K562 (cell line): ENCODE data around the gene B3GNT9. TPM values are rescaled to one million over a fixed set of nuclear protein-coding genes. Genes with fewer than 3 reads are reported as not detected.

Experiments used
- CHD2 ChIP-seq: IDR thresholded peaks from 2 replicates; pipeline ENCODE4 v1.6.1; 2011; ENCODE audit warnings: low read depth, low read length
- DNMT1 ChIP-seq: fragments of 450-650 bp; IDR thresholded peaks from 2 replicates; pipeline ENCODE4 v1.6.1; 2016; ENCODE audit warnings: antibody characterized with exemption, mild to moderate bottlenecking
- ELF1 ChIP-seq: fragments of 200-800 bp; sonication (Bioruptor generic); IDR thresholded peaks from 2 replicates; pipeline ENCODE4 v1.6.1; 2016; ENCODE audit warnings: missing genetic modification characterization, missing compliant biosample characterization
- HNRNPUL1 ChIP-seq: fragments of 200-400 bp; formaldehyde crosslinking; IDR thresholded peaks from 2 replicates; pipeline ENCODE4 v1.6.1; 2017; ENCODE audit warnings: low read length
- NCOA6 ChIP-seq: fragments of 450-650 bp; IDR thresholded peaks from 2 replicates; pipeline ENCODE4 v1.6.1; 2017; ENCODE audit warnings: mild to moderate bottlenecking
- NEUROD1 ChIP-seq: fragments of 150-350 bp; IDR thresholded peaks from 2 replicates; pipeline ENCODE4 v1.6.1; 2014; ENCODE audit warnings: borderline replicate concordance, low read length, low read depth; ENCODE audit not compliant: partially characterized antibody
- OTX1 ChIP-seq: fragments of 450-650 bp; formaldehyde crosslinking; IDR thresholded peaks from 2 replicates; pipeline ENCODE4 v1.4.0; 2022; ENCODE audit warnings: mild to moderate bottlenecking
- RAD51 ChIP-seq: fragments of 450-650 bp; IDR thresholded peaks from 2 replicates; pipeline ENCODE4 v1.7.1; 2016; ENCODE audit warnings: low read depth, mild to moderate bottlenecking, borderline replicate concordance
- SP1 ChIP-seq: sonication (generic); formaldehyde crosslinking; IDR thresholded peaks from 2 replicates; pipeline ENCODE4 v1.8.1; 2022; ENCODE audit warnings: mild to moderate bottlenecking, missing genetic modification reagents
- TARDBP ChIP-seq: fragments of 450-650 bp; IDR thresholded peaks from 2 replicates; pipeline ENCODE4 v1.6.1; 2016
- TCF7 ChIP-seq: sonication (generic); IDR thresholded peaks from 2 replicates; pipeline ENCODE4 v1.6.1; 2016; ENCODE audit warnings: antibody characterized with exemption, borderline replicate concordance
- YY1 ChIP-seq, 3 experiments: IDR thresholded peaks; 2 replicates each; pipeline ENCODE4 v1.6.1; 2011; ENCODE audit warnings: low read length in 2 of 3, mild to moderate bottlenecking in 2 of 3, moderate library complexity in 2 of 3, borderline replicate concordance in 1 of 3, control low read depth in 1 of 3, low read depth in 1 of 3; ENCODE audit not compliant: insufficient read depth in 3 of 3, insufficient replicate concordance in 2 of 3, control insufficient read depth in 1 of 3, insufficient read length in 1 of 3; ENCODE audit errors: extremely low read depth in 1 of 3
- ZC3H11A ChIP-seq: IDR thresholded peaks from 2 replicates; pipeline ENCODE4 v1.6.1; 2012; ENCODE audit warnings: low read depth, low read length, improper control_type of control experiment
- ZNF316 ChIP-seq: fragments of 450-650 bp; IDR thresholded peaks from 2 replicates; pipeline ENCODE4 v1.6.1; 2016
- ZNF384 ChIP-seq: IDR thresholded peaks from 2 replicates; pipeline ENCODE4 v1.6.1; 2012; ENCODE audit warnings: low read depth, low read length, improper control_type of control experiment
- polyA plus RNA-seq, 8 experiments: library from polyadenylated mRNA; depleted of rRNA in 4 of 8; stranded (reverse) in 5 of 8; unstranded in 3 of 8; fragments of >200 nt; fragmentation: Nextera tagmentation in 2 of 8; fragmentation: Illumina TruSeq in 1 of 8; extraction: Ambion mirVana in 2 of 8; extraction: Trizol in 1 of 8; gene quantifications; 2 replicates each; pipeline versions ENCODE4 v1.2.1 to v1.2.3, GENCODE V29; 2011 to 2014; ENCODE audit warnings: inconsistent platforms in 1 of 8, missing spikeins in 1 of 8
- total RNA-seq, 7 experiments: library from RNA; depleted of rRNA in 6 of 7; stranded (reverse); fragments of >200 nt in 6 of 7; fragmentation: Illumina TruSeq in 2 of 7; extraction: Trizol in 2 of 7; gene quantifications; 2 replicates each; pipeline versions ENCODE4 v1.2.1 to v1.2.3, GENCODE V29; 2011 to 2021; ENCODE audit warnings: low replicate concordance in 1 of 7
- TF ChIP-seq, protein P1 (sequence below), 2 experiments: fragments of 450-650 bp; IDR thresholded peaks; 2 replicates each; pipeline ENCODE4 v1.6.1; 2016
- TF ChIP-seq, protein P2 (sequence below): fragments of 250-450 bp; sonication (Bioruptor Pico); IDR thresholded peaks from 2 replicates; pipeline ENCODE4 v1.9.0; 2021; ENCODE audit warnings: mild to moderate bottlenecking, inconsistent platforms
- TF ChIP-seq, protein P3 (sequence below): sonication (generic); formaldehyde crosslinking; IDR thresholded peaks from 2 replicates; pipeline ENCODE4 v1.9.0; 2022; ENCODE audit warnings: mild to moderate bottlenecking, missing genetic modification reagents
- TF ChIP-seq, protein P4 (sequence below): fragments of 450-650 bp; formaldehyde crosslinking; IDR thresholded peaks from 2 replicates; pipeline ENCODE4 v1.4.0; 2020; ENCODE audit warnings: mild to moderate bottlenecking, mixed read lengths
- TF ChIP-seq, protein P5 (sequence below): sonication (generic); formaldehyde crosslinking; IDR thresholded peaks from 2 replicates; pipeline ENCODE4 v1.9.0; 2022; ENCODE audit warnings: mild to moderate bottlenecking, missing genetic modification reagents
- TF ChIP-seq, protein P6 (sequence below): sonication (generic); IDR thresholded peaks from 2 replicates; pipeline ENCODE4 v1.6.1; 2016

B3GNT9 gene
- total and polyA plus RNA-seq, 9 of the 15 experiments (the other 6 are each of a cell fraction or from before 2014, with no cell fraction given): 0.01 to 1.8 (median 1.1) TPM; not detected in 1

DNA sequence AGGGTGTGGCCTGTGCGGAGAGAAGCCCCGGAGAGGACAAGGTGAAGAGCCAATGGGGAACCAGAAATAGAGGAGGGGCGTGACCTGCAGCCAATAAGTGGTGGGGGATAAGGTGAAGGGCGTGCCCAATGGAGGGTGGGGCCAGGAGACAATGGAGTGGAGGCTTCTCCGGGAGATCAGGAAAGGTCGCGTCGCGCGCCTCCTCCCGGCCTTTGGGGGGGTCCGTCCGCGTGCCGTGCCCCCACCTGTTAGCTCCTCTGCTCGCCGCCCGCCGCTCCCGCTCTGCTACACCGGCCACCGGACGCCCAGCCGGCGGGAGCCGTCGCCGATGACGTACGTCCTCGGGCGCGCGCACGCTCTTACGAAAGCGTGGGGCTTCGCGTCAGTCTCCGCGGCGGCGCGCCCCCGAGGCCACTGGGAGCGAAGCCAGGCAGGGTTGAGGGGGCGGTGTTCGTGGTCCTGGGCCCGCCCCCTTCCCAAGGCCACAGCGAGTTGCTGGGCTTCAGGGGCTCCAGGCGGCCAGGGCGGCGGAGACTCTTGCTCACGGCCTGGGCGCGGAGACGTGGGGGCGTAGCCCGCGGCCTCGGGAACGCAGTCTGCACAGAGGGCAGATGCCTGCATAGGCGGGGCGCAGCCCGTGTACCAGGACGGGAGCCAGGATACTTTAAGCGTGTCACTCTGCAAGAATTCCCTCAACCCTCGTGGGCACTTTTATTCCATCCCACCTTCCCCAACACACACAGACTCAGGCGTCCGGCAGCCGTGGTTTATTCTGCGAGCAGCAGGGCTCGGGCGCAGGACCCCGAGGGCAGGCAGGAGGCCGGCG is 33.0 kb upstream of the B3GNT9 start, which contains the start of gene MATCAP1 (continued):
- TF ChIP-seq NEUROD1 (peak; percentile 82), TCF7 (peak; percentile 80; the same call in 1 of the 2 replicates), ELF1 (tag) (no peak), YY1 (IDR thresholded peaks at IDR 0.05; ENCODE audit: borderline replicate concordance in 1 of 3, control insufficient read depth in 1 of 3, extremely low read depth in 1 of 3, insufficient read depth in 3 of 3, insufficient read length in 1 of 3, insufficient replicate concordance in 2 of 3, low read depth in 1 of 3, low read length in 2 of 3) (peak in 1 of 3 experiments; percentile 16), RAD51 (no peak), ZNF384 (no peak), ZC3H11A (no peak), DNMT1 (no peak), ZNF316 (no peak), HNRNPUL1 (no peak), CHD2 (peak; percentile 79), OTX1 (no peak), SP1 (CRISPR knock-in tag) (peak; percentile 94), NCOA6 (peak; percentile 66; the same call in 1 of the 2 replicates), TARDBP (no peak)
- TF ChIP-seq, protein P1, sequence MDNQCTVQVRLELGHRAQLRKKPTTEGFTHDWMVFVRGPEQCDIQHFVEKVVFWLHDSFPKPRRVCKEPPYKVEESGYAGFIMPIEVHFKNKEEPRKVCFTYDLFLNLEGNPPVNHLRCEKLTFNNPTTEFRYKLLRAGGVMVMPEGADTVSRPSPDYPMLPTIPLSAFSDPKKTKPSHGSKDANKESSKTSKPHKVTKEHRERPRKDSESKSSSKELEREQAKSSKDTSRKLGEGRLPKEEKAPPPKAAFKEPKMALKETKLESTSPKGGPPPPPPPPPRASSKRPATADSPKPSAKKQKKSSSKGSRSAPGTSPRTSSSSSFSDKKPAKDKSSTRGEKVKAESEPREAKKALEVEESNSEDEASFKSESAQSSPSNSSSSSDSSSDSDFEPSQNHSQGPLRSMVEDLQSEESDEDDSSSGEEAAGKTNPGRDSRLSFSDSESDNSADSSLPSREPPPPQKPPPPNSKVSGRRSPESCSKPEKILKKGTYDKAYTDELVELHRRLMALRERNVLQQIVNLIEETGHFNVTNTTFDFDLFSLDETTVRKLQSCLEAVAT (IDR thresholded peaks at IDR 0.05): peak in 1 of 2 experiments; percentile 91; a peak in 1 of 4 replicates
- TF ChIP-seq, protein P2, sequence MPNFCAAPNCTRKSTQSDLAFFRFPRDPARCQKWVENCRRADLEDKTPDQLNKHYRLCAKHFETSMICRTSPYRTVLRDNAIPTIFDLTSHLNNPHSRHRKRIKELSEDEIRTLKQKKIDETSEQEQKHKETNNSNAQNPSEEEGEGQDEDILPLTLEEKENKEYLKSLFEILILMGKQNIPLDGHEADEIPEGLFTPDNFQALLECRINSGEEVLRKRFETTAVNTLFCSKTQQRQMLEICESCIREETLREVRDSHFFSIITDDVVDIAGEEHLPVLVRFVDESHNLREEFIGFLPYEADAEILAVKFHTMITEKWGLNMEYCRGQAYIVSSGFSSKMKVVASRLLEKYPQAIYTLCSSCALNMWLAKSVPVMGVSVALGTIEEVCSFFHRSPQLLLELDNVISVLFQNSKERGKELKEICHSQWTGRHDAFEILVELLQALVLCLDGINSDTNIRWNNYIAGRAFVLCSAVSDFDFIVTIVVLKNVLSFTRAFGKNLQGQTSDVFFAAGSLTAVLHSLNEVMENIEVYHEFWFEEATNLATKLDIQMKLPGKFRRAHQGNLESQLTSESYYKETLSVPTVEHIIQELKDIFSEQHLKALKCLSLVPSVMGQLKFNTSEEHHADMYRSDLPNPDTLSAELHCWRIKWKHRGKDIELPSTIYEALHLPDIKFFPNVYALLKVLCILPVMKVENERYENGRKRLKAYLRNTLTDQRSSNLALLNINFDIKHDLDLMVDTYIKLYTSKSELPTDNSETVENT (CRISPR knock-in tag): peak; percentile 49; the same call in 1 of the 2 replicates
- TF ChIP-seq, protein P3, sequence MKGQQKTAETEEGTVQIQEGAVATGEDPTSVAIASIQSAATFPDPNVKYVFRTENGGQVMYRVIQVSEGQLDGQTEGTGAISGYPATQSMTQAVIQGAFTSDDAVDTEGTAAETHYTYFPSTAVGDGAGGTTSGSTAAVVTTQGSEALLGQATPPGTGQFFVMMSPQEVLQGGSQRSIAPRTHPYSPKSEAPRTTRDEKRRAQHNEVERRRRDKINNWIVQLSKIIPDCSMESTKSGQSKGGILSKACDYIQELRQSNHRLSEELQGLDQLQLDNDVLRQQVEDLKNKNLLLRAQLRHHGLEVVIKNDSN (CRISPR knock-in tag): peak; percentile 66; the same call in 1 of the 2 replicates
- TF ChIP-seq, protein P4, sequence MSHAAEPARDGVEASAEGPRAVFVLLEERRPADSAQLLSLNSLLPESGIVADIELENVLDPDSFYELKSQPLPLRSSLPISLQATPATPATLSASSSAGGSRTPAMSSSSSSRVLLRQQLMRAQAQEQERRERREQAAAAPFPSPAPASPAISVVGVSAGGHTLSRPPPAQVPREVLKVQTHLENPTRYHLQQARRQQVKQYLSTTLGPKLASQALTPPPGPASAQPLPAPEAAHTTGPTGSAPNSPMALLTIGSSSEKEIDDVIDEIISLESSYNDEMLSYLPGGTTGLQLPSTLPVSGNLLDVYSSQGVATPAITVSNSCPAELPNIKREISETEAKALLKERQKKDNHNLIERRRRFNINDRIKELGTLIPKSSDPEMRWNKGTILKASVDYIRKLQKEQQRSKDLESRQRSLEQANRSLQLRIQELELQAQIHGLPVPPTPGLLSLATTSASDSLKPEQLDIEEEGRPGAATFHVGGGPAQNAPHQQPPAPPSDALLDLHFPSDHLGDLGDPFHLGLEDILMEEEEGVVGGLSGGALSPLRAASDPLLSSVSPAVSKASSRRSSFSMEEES (CRISPR knock-in tag): no peak
- TF ChIP-seq, protein P5, sequence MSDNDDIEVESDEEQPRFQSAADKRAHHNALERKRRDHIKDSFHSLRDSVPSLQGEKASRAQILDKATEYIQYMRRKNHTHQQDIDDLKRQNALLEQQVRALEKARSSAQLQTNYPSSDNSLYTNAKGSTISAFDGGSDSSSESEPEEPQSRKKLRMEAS (CRISPR knock-in tag): peak; percentile 81
- TF ChIP-seq, protein P6, sequence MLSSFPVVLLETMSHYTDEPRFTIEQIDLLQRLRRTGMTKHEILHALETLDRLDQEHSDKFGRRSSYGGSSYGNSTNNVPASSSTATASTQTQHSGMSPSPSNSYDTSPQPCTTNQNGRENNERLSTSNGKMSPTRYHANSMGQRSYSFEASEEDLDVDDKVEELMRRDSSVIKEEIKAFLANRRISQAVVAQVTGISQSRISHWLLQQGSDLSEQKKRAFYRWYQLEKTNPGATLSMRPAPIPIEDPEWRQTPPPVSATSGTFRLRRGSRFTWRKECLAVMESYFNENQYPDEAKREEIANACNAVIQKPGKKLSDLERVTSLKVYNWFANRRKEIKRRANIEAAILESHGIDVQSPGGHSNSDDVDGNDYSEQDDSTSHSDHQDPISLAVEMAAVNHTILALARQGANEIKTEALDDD: no peak
